ENCODE data around the gene PRIMA1.

The PRIMA1 gene

GRCh38 chr14:93706360-93706955 lies 81.8 kb downstream of the PRIMA1 start:
- TF ChIP-seq, protein P1, sequence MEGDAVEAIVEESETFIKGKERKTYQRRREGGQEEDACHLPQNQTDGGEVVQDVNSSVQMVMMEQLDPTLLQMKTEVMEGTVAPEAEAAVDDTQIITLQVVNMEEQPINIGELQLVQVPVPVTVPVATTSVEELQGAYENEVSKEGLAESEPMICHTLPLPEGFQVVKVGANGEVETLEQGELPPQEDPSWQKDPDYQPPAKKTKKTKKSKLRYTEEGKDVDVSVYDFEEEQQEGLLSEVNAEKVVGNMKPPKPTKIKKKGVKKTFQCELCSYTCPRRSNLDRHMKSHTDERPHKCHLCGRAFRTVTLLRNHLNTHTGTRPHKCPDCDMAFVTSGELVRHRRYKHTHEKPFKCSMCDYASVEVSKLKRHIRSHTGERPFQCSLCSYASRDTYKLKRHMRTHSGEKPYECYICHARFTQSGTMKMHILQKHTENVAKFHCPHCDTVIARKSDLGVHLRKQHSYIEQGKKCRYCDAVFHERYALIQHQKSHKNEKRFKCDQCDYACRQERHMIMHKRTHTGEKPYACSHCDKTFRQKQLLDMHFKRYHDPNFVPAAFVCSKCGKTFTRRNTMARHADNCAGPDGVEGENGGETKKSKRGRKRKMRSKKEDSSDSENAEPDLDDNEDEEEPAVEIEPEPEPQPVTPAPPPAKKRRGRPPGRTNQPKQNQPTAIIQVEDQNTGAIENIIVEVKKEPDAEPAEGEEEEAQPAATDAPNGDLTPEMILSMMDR (IDR thresholded peaks at IDR 0.05; ENCODE audit: borderline replicate concordance, insufficient read depth, low read depth, low read length), result no peak
- no peak overlapping the region for H3K4me3 ChIP-seq (ENCODE audit: low read depth, low read length)

- no peak overlapping the region for H3K4me3 ChIP-seq (ENCODE audit: low read depth, low read length)
- TF ChIP-seq, protein P1 (IDR thresholded peaks at IDR 0.05; ENCODE audit: borderline replicate concordance, insufficient read depth, low read depth, low read length), result no peak
These were observed 82.7 kb downstream of the PRIMA1 start for GRCh38 chr14:93705513-93706156.

DNA sequence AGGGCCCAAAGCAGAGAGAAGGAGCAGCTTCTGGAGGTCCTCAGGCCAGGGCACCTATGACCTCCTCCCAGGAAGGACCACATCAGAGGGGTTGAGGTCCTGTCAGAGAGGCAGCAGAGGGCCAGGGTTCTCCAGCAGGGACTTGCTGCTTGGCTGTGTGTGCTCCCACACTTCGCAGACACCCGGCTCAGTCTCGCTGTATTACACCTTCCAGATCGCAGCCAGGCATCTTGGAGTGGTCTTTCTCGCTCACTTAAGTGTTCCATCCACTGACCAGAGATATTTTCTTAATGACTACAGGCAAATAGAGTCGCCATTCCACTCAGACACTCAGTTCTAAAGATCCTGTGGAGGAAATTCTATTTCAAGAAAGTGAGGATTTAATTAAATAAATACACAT lies 84.3 kb downstream of the PRIMA1 start:
- TF ChIP-seq, protein P1 (IDR thresholded peaks at IDR 0.05; ENCODE audit: borderline replicate concordance, insufficient read depth, low read depth, low read length), result no peak
- no peak overlapping the region for H3K4me3 ChIP-seq (ENCODE audit: low read depth, low read length)

- H3K4me3 ChIP-seq (ENCODE audit: low read depth, low read length), result no peak overlapping the region
- TF ChIP-seq, protein P1 (IDR thresholded peaks at IDR 0.05; ENCODE audit: borderline replicate concordance, insufficient read depth, low read depth, low read length), result no peak
These were observed 85.3 kb downstream of the PRIMA1 start for GRCh38 chr14:93702946-93703345.

- H3K4me3 ChIP-seq (ENCODE audit: low read depth, low read length), result no peak overlapping the region
- TF ChIP-seq, protein P1 (IDR thresholded peaks at IDR 0.05; ENCODE audit: borderline replicate concordance, insufficient read depth, low read depth, low read length), result no peak
These were observed 86.7 kb downstream of the PRIMA1 start for GRCh38 chr14:93701562-93701961.

DNA sequence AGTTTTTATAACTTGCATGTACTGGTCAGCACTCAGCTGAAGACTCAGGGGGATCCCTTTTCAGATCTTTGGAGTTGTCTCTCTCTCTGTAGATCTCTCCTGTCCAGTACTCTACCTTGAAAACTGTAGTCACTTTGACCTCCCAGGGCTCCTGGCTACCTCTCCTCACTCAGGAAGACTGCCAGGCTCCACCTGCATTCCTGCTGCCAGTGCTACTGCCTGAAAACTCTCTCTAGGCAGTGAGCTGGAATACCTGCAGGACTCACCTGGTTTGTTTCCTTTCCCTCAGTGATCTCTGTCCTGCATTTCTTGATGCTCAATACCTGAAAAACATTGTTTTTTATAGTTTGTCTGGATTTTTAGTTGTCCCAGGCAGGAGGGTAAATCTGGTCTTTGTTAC lies 87.4 kb downstream of the PRIMA1 start:
- H3K4me3 ChIP-seq (ENCODE audit: low read depth, low read length), result no peak overlapping the region
- TF ChIP-seq, protein P1 (IDR thresholded peaks at IDR 0.05; ENCODE audit: borderline replicate concordance, insufficient read depth, low read depth, low read length), result no peak

DNA sequence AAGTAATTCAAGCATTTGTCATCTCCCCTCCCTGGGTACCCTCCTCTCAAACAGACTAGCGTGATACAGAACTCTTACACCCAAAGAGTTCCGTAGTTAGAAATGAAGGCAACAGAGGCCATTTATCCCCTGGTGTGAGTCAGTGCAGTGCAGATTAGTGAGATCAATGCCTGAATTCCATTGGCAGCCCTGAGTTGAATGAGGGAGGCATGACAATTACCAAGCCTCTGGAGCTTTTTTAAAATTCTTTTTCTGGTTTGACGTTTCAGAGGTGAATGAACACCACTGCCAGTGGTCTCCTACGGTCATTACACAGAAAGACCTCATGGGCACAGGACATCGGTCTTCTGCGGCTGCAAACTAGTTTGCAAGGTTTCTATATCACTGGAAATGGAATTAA lies 94.4 kb downstream of the PRIMA1 start:
- TF ChIP-seq, protein P1 (IDR thresholded peaks at IDR 0.05; ENCODE audit: borderline replicate concordance, insufficient read depth, low read depth, low read length), result no peak
- H3K4me3 ChIP-seq (ENCODE audit: low read depth, low read length), result no peak overlapping the region
